Epidermal melanocyte (primary cell): ENCODE results near the gene FHL5.
"Not testable (repeated sequence)": the region's sequence is repeated elsewhere in the genome, so short reads cannot be mapped to it uniquely, and the experiment has no call there.

ENCODE experiments used
- DNase-seq: peaks from one replicate; pipeline ENCODE4 v3.0.0; 2011; ENCODE audit warnings: low spot score; ENCODE audit not compliant: insufficient read length

The FHL5 gene, protein sequence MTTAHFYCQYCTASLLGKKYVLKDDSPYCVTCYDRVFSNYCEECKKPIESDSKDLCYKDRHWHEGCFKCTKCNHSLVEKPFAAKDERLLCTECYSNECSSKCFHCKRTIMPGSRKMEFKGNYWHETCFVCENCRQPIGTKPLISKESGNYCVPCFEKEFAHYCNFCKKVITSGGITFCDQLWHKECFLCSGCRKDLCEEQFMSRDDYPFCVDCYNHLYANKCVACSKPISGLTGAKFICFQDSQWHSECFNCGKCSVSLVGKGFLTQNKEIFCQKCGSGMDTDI

DNA sequence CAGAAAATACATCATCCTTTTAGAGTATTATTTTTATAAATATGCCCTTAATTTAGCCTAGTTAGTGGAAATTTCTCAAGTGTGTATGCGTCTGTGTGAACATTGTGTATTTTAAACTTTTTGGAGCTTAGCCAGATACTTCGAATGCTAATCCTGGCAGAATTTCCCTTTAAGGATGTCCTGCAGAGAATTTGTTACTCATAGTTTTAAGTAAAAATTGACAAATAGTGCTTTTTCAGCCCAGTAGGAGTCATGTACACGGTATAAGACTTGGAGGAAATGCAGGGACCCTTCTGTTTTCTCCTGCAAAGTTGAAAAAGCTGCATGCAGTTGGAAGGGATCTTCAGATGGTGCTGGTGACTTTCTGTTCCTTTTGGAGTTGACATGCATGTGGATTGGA is at the start of gene FHL5:
Gene FHL5 (plus strand): TSS at position 243 of the 400 bp plus-strand sequence. CDS start 40,486 bp downstream, outside the sequence.
- DNase-seq, result no peak

DNA sequence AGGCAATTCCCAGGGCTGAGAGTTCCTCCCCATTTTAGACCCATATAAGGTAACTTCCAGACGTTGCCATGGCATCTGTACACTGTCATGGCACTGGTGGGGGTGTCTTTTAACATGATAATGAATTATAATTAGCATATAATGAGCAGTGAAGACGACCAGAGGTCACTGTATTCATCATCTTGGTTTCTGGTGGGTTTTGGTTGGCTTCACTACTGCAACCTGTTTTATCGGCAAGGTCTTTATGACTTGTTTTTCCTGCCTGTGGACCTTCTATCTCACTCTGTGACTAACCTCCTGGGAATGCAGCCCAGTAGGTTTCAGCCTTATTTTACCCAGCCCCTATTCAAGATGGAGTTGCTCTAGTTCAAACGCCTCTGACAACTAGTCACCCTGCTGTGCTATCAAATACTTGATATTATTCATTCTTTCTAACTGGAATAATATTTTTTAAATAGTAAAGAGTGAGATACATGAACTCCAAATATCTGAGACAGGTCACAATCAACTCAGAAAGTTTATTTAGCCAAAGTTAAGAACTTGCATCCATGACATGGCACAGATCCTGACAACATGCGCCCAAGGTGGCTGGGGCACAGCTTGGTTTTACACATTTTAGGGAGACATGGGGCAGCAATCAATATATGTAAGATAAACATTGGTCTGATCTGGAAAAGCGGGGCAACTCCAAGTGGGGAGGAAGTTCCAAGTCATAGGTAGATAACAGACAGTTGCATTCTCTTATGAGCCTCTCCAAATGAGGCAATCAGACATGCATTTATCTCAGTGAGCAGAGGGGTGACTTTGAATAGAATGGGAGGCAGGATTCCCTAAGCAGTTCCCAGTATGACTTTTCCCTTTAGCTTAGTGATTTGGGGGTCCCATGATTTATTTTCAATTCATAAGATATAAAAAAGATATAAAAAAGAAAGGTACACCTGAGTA is 42.5 kb upstream of the FHL5 start:
- no peak for DNase-seq

DNA sequence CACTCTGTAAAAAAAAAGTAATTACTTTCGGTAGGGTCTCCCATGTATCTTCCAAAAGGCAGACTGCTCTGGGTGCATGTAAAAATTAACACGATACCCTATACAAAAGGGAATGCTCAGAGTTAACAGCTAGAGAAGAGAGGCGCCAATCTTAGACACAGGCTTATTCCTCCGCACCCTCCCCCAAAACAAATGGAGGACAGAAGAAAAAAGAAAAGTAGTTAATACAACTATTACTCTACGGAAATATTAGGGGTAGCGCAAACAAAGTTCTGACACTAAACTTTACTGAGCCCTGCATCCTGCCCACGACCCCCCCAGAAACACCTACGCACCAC is 41.7 kb upstream of the FHL5 start:
- no peak for DNase-seq

DNA sequence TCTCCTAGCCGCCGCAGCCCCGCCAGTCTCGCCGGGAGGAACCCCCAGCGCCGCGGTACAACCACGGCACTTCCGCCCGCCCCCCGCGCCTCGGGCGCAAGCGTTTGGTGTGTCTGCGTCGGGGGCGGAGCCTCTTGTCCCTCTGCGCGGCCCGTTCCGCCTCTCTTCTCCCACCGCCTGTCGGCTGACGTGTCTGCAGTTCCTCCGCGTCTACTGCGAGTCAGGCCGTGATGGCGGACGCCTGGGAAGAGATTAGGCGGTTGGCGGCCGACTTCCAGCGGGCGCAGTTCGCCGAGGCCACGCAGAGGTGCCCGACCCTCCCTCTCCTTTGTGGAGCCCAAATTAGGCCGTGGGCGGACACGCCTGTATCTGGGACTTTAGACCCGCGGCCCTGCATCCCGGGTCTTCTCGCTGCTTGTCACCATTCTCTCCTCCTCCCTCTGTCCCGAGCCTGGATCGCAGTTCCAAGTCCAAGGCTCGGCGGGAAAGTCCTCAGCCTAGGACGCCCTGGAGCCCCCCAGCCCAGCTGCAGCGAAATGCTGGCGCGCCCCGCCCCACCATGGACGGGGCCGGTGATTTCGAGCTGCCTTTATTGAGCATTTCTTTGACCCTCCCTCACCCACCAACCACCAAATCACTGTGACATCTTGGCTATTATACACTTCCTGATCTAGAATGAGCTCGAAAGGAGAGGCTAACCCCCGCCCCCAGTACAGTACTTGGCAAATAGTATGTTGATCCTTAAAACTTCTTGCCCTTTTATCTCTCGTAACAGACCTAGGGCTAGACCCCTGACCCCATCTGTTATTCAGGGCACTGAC is 41.1 kb upstream of the FHL5 start, which contains the start of gene UFL1:
Gene UFL1 (plus strand): TSS at position 163 of the 821 bp plus-strand sequence. CDS start 68 bp downstream, at position 231.
- DNase-seq, result peak; percentile 21

DNA sequence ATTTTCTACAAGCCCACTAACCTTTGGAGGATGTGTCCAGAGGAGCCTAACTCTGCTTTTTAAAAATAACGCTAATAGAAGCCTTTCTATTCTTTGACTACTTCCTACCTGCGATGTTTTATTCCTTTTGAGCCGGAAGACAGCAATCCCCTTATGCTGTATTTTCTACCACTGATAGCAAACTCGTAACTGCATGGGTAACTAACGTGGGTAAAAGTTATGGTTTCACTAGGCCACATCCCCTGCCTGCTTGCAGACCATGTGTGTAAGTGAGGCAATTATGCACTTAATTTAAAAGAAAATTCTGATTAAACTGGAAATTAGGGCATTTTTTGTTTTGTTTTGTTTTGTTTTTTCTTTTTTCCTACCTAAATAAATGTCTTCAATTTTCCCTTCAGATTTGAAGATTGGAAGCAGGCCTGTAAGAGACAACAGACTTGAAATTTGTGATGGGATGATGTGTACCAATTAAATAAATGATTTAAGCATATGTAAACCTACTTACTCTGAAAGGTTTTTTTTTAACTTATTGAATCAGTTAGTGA is 40.4 kb upstream of the FHL5 start:
- DNase-seq, result no peak

DNA sequence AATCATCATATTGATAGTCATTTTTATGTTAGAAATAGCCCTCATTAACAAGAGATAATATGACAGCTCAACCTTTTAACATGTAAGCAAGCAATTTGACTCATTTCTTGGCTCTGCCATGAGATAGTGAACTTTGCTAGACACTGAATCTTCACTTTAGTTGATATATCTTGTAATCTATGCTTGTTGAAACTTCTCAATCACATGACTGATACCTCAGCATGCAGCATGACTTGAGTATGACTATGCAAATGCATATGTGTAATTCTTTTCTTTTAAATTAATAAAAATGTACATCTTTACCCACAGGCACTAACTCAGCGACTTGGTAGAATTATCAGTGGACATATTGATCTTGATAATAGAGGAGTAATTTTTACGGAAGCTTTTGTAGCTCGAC is 34.7 kb upstream of the FHL5 start:
- no peak for DNase-seq

DNA sequence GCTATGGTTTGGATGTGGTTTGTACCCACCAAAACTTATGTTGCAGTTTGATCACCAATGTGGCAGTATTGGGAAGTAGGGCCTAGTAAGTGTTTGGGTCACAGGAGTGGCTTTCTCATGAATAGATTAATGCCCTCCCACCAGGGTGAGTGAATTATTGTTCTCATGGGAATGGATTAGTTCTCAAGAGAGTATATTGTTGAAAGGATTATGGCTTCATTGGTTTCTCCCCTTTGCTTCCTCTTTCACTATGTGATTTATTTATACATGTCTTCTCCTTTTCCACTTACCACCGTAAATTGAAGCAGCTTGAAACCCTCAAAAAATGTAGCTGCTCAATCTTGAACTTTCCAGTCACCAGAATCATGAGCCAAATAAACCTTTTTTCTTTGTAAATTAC is 30.5 kb upstream of the FHL5 start:
- DNase-seq, result no peak

DNA sequence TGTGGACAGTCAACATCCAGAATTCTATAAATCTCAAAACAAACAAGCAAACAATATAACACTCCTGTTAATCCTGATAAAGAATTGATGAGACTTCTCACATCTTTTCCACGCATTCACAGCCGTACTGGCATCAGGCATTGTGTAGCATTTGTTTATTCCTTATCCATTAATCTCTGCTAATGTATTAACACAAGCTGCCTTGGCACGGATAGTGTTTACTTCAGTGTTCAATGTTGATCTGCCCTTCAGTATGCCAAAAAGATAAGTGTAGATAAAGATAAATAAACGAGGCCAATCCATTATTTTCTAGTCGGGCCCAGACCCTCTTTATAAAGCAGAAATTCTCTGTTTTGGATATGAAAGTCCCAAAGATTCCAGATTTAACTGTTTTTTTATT is 25.2 kb upstream of the FHL5 start:
- no peak for DNase-seq

DNA sequence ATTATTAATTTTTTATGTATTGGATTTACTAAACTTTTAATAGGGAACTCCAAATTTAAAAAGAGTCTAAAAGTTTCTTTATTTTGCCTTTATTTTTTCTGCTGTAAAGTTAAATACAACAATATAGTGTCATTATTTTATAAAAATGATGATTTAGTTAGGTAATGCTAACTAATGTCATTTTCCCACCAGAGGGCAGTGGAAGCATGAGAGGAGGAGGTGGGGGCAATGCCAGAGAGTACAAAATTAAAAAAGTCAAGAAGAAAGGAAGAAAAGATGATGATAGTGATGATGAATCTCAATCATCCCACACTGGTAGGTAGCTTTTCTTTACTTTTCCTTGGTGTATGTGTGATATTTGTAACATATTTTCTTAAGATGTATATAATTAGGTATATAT is 20.2 kb upstream of the FHL5 start:
- no peak for DNase-seq

DNA sequence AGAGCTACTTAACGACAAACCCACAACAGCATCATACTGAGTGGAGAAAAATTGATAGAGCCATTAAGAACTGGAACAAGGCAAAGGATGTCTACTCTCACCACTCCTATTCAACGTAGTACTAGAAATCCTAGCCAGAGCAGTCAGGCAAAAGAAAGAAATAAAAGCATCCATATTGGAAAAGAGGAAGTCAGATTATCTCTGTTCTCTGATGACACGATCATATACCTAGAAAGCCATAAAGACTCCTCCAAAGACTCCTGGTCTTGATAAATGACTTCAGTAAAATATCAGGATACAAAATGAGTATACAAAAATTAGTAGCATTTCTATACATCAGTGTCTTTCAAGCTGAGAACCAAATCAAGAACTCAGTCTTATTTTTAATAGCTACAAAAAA is 17.0 kb upstream of the FHL5 start:
- no peak for DNase-seq

DNA sequence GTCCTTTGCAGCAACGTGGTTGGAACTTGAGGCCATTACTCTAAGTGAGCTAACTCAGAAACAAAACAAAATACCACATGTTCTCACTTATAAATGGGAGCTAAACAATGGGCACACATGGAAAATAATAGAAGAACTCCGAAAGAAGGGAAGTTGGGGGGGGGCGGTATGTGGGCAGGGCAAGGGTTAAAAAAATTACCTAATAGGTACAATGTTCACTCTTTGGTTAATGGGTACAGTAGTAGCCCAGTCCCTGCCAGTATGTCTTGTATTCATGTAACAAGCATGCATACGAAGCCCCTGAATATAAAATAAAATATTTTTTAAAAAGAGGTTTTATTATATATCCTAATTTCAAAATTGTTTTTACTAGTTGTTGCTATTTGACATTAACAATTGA is 15.3 kb upstream of the FHL5 start:
- DNase-seq, result no peak

DNA sequence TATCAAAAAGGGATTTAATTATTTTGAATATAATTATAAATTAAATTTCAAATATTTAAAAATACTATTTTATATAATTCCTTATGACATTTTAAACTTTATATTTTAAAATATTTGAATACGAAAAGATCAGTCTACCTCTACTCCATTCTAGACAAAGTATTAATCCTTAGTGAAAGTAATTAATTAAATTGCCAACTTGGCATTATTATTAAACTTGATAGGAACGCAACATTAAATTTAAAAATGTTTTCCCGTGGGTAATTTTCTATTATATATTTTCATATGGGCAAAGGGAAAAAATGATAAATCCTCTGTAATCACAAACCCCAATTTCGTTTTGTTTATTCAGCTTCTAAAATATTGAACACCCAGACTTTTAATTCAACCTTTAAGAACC is 8.4 kb upstream of the FHL5 start:
- DNase-seq, result no peak

DNA sequence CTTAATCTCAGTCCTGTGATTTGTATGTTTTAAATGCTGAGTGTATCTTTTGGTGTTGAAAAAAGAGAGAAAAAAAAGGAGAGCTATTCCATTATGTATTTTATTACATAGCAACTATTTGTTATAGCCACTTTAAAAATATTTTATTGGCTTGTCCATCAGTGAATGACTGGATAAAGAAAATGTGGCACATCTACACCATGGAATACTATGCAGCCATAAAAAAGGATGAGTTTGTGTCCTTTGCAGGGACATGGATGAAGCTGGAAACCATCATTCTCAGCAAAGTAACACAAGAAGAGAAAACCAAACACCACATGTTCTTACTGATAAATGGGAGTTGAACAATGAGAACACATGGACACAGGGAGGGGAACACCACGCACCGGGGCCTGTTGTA is 3.2 kb upstream of the FHL5 start:
- DNase-seq, result not testable (repeated sequence)

DNA sequence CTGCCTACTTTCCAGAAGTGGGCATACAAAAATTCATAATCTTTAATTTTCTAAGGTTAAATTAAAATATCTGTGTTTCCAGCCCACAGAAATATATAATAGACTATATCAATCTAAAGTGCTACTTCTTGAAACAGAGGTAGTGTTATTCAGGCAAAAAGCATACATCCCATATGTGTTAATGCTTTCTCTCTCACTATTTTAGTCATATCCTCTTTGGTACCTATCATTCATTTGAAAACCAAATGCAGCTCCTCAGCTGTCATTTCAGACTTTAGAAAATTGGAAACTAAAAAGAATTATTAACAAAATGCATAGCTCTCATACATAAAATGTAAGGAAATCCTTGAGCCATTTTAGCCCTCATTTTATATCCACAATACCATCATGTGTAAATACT is 925 bp downstream of the FHL5 start:
- DNase-seq, result no peak

DNA sequence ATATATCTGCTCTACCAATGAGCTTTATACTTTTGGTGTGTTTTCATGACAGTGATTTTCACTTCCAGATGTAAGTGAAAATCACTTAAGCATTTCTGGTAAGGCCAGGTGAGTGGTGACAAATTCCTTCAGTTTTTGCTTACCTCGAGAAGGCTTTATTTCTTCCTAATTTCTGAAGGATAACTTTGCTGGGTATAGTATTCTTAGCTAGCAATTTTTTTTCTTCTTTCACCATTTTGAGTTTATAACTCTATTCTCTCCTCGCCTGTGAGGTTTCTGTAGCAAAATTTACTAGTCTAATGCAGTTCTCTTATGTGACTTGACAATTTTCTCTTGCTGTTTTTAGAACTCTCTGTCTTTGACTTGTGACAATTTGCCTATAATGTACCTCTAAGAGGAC is 7.1 kb downstream of the FHL5 start:
- no peak for DNase-seq

DNA sequence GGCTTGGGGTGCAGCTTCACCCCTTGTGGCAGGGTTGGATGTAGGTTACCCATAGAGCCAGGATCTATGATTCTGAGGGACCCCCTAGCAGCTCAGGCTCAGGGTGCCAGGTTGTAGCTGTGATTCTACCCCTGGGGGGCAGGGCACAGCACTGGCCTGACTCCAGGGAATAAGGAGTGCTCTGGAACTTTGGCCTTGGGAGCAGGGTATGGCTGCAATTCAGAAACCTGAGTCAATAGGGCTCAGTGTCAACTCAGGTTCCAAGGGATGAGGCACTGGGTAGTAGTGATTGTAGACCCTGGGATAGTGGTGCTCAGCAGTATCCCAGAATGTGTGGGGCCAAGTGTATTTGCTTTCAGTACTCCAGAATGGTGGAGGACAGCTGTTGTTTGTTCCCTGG is 8.6 kb downstream of the FHL5 start:
- no peak for DNase-seq

DNA sequence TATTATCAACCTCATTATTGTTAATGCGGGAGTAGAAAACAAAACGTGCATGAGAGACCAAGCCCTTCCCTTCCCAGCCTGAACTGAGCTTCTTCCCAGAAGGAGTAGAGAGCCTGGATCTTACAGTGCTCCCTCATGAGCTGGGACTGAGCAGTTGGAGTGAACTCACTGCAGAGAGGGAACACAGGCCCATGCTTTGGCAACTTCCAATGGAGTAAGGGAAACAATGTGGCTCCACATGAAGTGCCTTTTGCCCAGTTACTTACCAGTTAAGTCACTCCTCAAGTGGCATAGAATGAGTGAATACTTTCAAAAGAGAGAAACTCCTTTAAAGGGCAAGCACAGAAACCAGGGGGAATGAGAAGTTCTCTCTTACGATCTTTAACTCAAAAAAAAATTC is 12.4 kb downstream of the FHL5 start:
- DNase-seq, result no peak

DNA sequence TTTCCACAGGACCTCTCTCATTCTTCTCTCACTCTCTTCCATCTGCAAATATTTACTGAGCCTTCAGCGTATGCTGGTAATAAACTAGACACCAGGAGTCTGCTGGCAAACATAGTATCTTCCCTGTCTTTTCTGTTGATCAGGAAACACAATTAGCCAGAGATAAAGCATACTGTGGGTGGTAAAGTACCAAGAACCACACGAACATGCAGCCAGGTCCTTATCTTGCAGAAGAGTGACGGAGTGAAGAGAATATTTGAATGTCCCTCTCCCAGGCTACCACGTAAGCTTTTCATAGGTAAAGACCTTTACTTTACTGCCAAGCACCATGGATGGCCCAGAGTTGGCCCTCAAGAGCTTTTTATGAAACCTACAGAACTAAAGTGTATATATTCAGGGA is 13.3 kb downstream of the FHL5 start:
- no peak for DNase-seq

DNA sequence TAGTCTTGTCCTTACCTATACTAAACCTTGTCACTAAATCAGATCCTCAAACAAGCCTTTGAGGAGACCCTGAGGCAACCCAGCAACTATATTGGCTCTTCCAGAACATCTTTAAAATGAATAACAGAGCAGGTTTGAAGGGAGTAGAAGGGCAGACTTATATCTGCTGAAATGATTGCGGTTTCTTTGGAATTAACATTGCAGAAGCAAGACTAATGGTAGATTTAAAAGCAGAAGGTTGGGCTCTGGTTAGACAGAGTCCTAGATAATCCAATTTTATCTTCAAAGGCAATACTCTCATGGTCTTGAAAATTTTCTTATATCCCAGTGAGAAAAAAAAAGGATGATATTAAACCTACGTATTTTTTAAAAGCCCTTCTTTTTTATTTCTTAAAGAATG is 19.1 kb downstream of the FHL5 start:
- DNase-seq, result no peak

DNA sequence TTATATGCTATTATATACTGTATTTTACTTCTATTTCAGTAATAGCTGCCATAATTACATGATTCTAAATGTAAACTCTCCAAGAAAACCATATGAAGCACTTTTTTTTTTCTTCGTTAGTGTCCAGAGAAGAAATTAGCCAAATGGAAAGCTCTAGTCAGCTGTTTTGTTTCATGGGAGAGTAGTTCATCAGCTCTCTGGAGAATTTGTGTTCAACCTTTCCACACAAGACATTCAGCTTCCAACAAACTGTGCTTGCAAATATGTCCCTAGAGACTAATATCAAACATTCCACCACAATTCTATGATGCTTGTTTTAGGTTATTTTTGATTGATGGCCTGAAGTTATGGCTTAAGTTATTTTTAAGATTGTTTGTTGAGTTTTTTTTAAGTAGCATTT is 19.5 kb downstream of the FHL5 start:
- no peak for DNase-seq

DNA sequence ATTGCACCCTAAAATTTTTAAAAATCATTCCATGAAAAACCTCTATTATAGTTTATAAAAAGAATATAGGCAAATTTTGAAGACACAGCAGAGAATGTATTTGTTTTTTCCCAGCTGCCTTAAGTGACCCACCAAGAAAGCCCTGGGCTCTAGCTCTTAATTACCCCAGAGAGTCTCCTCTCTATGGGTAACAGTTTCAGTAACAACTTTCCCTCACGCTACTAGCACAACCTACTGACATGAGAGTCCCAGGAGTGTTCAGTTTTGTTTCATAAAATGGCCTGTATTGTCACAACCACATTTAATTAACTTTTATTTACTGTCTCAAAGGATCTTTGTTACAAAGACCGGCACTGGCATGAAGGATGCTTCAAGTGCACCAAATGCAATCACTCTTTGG is 41.5 kb downstream of the FHL5 start:
- no peak for DNase-seq

DNA sequence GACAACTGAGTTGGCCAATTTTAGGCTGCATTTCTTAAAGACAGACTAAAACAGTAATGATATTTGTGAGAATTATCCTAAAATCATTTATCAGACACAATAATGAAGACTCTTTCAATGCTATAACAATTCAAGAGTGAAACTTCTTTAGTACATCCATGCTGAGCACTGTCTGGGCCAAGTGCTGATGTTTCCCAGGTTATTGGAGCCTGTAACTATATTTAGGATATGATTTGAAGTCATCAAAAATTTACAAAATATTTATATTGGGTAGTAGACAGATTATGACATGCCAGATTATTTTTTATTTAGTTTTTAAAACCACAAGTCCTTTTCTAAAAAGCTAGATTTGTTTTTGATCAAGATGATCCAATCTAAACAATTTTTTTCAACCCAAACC is 45.1 kb downstream of the FHL5 start:
- DNase-seq, result no peak
